H9 (cell line): ENCODE data around the gene TRAF3. TPM values are rescaled to one million over a fixed set of nuclear protein-coding genes. Genes with fewer than 3 reads are reported as not detected.
"Not testable (repeated sequence)": the region's sequence is repeated elsewhere in the genome, so short reads cannot be mapped to it uniquely, and the experiment has no call there.

ENCODE experiments used
- DNase-seq: peaks from one replicate; pipeline ENCODE4 v3.0.0-alpha.2; 2017
- H2AFZ ChIP-seq: one replicate; pipeline ENCODE4 v1.6.1; 2013; ENCODE audit warnings: mild to moderate bottlenecking, low read length, control low read depth, moderate library complexity
- H2AK5ac ChIP-seq: 2 replicates; pipeline ENCODE4 v1.6.1; 2013; ENCODE audit warnings: low read length, control low read depth, mixed read lengths; ENCODE audit not compliant: insufficient read length
- H2BK120ac ChIP-seq: one replicate; pipeline ENCODE4 v1.6.1; 2013; ENCODE audit warnings: low read depth, mild to moderate bottlenecking, low read length, control low read depth, inconsistent platforms; ENCODE audit not compliant: poor library complexity, severe bottlenecking
- H2BK12ac ChIP-seq: 2 replicates; pipeline ENCODE4 v1.6.1; 2013; ENCODE audit warnings: low read length, control low read depth, mixed read lengths, low read depth; ENCODE audit not compliant: insufficient read length
- H2BK15ac ChIP-seq: 2 replicates; pipeline ENCODE4 v1.6.1; 2013; ENCODE audit warnings: low read depth, low read length, control low read depth
- H2BK20ac ChIP-seq: one replicate; pipeline ENCODE4 v1.6.1; 2013; ENCODE audit warnings: low read depth, mild to moderate bottlenecking, low read length, control low read depth, inconsistent platforms; ENCODE audit not compliant: poor library complexity, severe bottlenecking
- H2BK5ac ChIP-seq: 2 replicates; pipeline ENCODE4 v1.6.1; 2013; ENCODE audit warnings: low read length, control low read depth, mixed read lengths; ENCODE audit not compliant: insufficient read length
- H3K14ac ChIP-seq: 2 replicates; pipeline ENCODE4 v1.6.1; 2013; ENCODE audit warnings: low read length, control low read depth; ENCODE audit not compliant: insufficient read depth
- H3K18ac ChIP-seq: 2 replicates; pipeline ENCODE4 v1.6.1; 2013; ENCODE audit warnings: low read depth, mild to moderate bottlenecking, mixed read lengths, low read length, control low read depth; ENCODE audit not compliant: insufficient read length
- H3K23ac ChIP-seq: 2 replicates; pipeline ENCODE4 v1.6.1; 2013; ENCODE audit warnings: low read length, control low read depth, mixed read lengths, low read depth; ENCODE audit not compliant: insufficient read length
- H3K23me2 ChIP-seq: 2 replicates; pipeline ENCODE4 v1.6.1; 2013; ENCODE audit warnings: low read depth, mild to moderate bottlenecking, mixed read lengths, low read length, control low read depth; ENCODE audit not compliant: insufficient read length, poor library complexity, severe bottlenecking
- H3K27ac ChIP-seq: 2 replicates; pipeline ENCODE4 v1.5.1; 2013; ENCODE audit warnings: low read length, control low read depth, mixed read lengths, low read depth; ENCODE audit not compliant: insufficient read length
- H3K27me3 ChIP-seq: 2 replicates; pipeline ENCODE4 v1.6.1; 2013; ENCODE audit warnings: low read length, control low read depth, inconsistent platforms; ENCODE audit not compliant: insufficient read depth
- H3K4ac ChIP-seq: 2 replicates; pipeline ENCODE4 v1.6.1; 2013; ENCODE audit warnings: low read depth, mild to moderate bottlenecking, control low read depth, inconsistent platforms, low read length, moderate library complexity
- H3K4me1 ChIP-seq: 2 replicates; pipeline ENCODE4 v1.6.1; 2013; ENCODE audit warnings: low read length, control low read depth, inconsistent platforms; ENCODE audit not compliant: insufficient read depth
- H3K4me2 ChIP-seq: 2 replicates; pipeline ENCODE4 v1.6.1; 2013; ENCODE audit warnings: low read length, control low read depth, mixed read lengths; ENCODE audit not compliant: insufficient read length, insufficient read depth
- H3K56ac ChIP-seq: 2 replicates; pipeline ENCODE4 v1.6.1; 2013; ENCODE audit warnings: low read depth, mild to moderate bottlenecking, mixed read lengths, low read length, control low read depth; ENCODE audit not compliant: insufficient read length
- H3K79me1 ChIP-seq: 2 replicates; pipeline ENCODE4 v1.6.1; 2013; ENCODE audit warnings: low read depth, mild to moderate bottlenecking, moderate library complexity, low read length, control low read depth, inconsistent platforms; ENCODE audit not compliant: insufficient read depth, poor library complexity, severe bottlenecking
- H3K79me2 ChIP-seq: 2 replicates; pipeline ENCODE4 v1.6.1; 2013; ENCODE audit warnings: low read length, control low read depth, inconsistent platforms; ENCODE audit not compliant: insufficient read depth
- H3K9ac ChIP-seq: 2 replicates; pipeline ENCODE4 v1.6.1; 2013; ENCODE audit warnings: low read length, control low read depth, mixed read lengths; ENCODE audit not compliant: insufficient read length; ENCODE audit errors: extremely low read depth
- H3K9me3 ChIP-seq: one replicate; pipeline ENCODE4 v1.6.1; 2013; ENCODE audit warnings: low read depth, low read length, inconsistent platforms; ENCODE audit not compliant: control insufficient read depth
- H3T11ph ChIP-seq: one replicate; pipeline ENCODE4 v1.6.1; 2013; ENCODE audit warnings: mild to moderate bottlenecking, low read length, control low read depth, inconsistent platforms
- H4K20me1 ChIP-seq: one replicate; pipeline ENCODE4 v1.6.1; 2013; ENCODE audit not compliant: control insufficient read depth, insufficient read length, insufficient read depth
- H4K5ac ChIP-seq: 2 replicates; pipeline ENCODE4 v1.6.1; 2013; ENCODE audit warnings: low read depth, mild to moderate bottlenecking, mixed read lengths, low read length, control low read depth; ENCODE audit not compliant: insufficient read length
- H4K8ac ChIP-seq: replicated peaks from 2 replicates; pipeline ENCODE4 v1.6.1; 2013; ENCODE audit warnings: low read length, control low read depth, mixed read lengths, low read depth; ENCODE audit not compliant: insufficient read length
- H4K91ac ChIP-seq: 2 replicates; pipeline ENCODE4 v1.6.1; 2013; ENCODE audit warnings: low read depth, mild to moderate bottlenecking, moderate library complexity, mixed read lengths, low read length, control low read depth; ENCODE audit not compliant: insufficient read length
- H3K27ac Mint-ChIP-seq, 3 experiments: 2 replicates in 2 of 3; 3 replicates in 1 of 3; pipeline ENCODE4 v1.8.0; 2020 to 2021; ENCODE audit warnings: mixed read lengths in 3 of 3, mild to moderate bottlenecking in 1 of 3, moderate library complexity in 1 of 3
- H3K27me3 Mint-ChIP-seq: 2 replicates; pipeline ENCODE4 v1.8.0; 2021; ENCODE audit warnings: low read depth, mild to moderate bottlenecking, moderate library complexity, mixed read lengths
- H3K36me3 Mint-ChIP-seq, 3 experiments: 2 replicates in 2 of 3; 3 replicates in 1 of 3; pipeline ENCODE4 v1.8.0; 2020 to 2021; ENCODE audit warnings: low read depth in 3 of 3, mixed read lengths in 3 of 3; ENCODE audit not compliant: insufficient read depth in 1 of 3
- H3K4me1 Mint-ChIP-seq, 2 experiments: 2 replicates each; pipeline ENCODE4 v1.8.0; 2020; ENCODE audit warnings: mixed read lengths in 2 of 2
- H3K4me3 Mint-ChIP-seq, 2 experiments: 2 replicates in 1 of 2; 3 replicates in 1 of 2; pipeline ENCODE4 v1.8.0; 2020 to 2021; ENCODE audit warnings: mild to moderate bottlenecking in 2 of 2, mixed read lengths in 2 of 2, moderate library complexity in 1 of 2
- H3K9me3 Mint-ChIP-seq, 2 experiments: 2 replicates in 1 of 2; 3 replicates in 1 of 2; pipeline ENCODE4 v1.8.0; 2020; ENCODE audit warnings: mild to moderate bottlenecking in 2 of 2, mixed read lengths in 2 of 2, moderate library complexity in 1 of 2
- WGBS: extraction: QIAGEN DNeasy Blood & Tissue Kit; methylation state at CpG from one replicate; pipeline ENCODE4 v1.1.7; 2013; ENCODE audit warnings: missing lambda C conversion rate, low lambda C conversion rate, mixed read lengths; ENCODE audit not compliant: insufficient read length; ENCODE audit errors: extremely low coverage; 5-methylcytosine and 5-hydroxymethylcytosine counted together
- total RNA-seq: library from RNA; stranded (reverse); gene quantifications from 2 replicates; pipeline ENCODE4 v1.2.1, GENCODE V29; 2021
- TF ChIP-seq, protein P1 (sequence below): fragments of 200-600 bp; sonication (generic); conservative IDR thresholded peaks from 3 replicates; pipeline ENCODE4 v1.8.0; 2021; ENCODE audit warnings: antibody characterized with exemption, mild to moderate bottlenecking

TRAF3 gene
- total RNA-seq, 1 experiment from 2014 or later = 9.6 TPM

DNA sequence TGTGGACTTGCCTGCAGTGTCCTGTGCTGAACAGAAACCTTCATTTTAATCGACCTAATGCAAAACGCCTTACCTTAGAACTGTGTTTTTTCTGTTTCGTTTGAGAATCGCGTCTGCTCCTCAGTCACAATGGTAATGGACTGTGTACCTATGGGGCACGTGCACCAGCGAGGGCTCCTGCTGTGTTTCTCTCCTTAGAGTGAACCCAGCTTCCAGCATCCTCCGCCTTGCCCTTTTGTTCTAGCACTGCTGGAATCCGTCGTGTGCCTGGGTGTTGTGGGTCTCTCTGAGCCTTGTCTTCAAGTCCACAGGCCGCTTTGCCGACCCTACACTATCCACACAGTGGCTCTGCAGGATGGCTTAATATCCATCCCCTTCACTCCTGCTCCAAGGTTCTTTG lies 148.9 kb downstream of the TRAF3 start:
- no peak overlapping the region for H3K4me2 ChIP-seq
- no peak overlapping the region for H3K18ac ChIP-seq
- no peaks in the 10 kb centered on the region for H4K20me1 ChIP-seq
- H3K56ac ChIP-seq = no peak overlapping the region
- H2AK5ac ChIP-seq = no peak overlapping the region
- no peak overlapping the region for H2BK20ac ChIP-seq
- no peak overlapping the region for H3K4ac ChIP-seq
- no peak overlapping the region for H4K5ac ChIP-seq
- no peaks in the 10 kb centered on the region for H3K79me2 ChIP-seq
- H4K91ac ChIP-seq = no peak overlapping the region
- H3K27ac ChIP-seq = no peak overlapping the region
- H3K23me2 ChIP-seq = peaks cover 25% of the 10 kb centered on the region
- no peaks in the 10 kb centered on the region for H3K4me1 ChIP-seq
- no peak overlapping the region for H2AFZ ChIP-seq
- no peak overlapping the region for H2BK120ac ChIP-seq
- no peaks in the 10 kb centered on the region for H3K79me1 ChIP-seq
- H3K14ac ChIP-seq = no peak overlapping the region
- no peak overlapping the region for H2BK12ac ChIP-seq
- H3T11ph ChIP-seq = no peak overlapping the region
- no peak overlapping the region for H3K23ac ChIP-seq
- peaks cover 48% of the 10 kb centered on the region for H3K27me3 Mint-ChIP-seq
- H3K9me3 ChIP-seq = no peaks in the 10 kb centered on the region
- no peak overlapping the region for H2BK15ac ChIP-seq
- peaks cover 15 to 19% of the 10 kb centered on the region in 2 experiments for H3K4me1 Mint-ChIP-seq
- H3K36me3 Mint-ChIP-seq = no peaks in the 10 kb centered on the region
- TF ChIP-seq, protein P1, sequence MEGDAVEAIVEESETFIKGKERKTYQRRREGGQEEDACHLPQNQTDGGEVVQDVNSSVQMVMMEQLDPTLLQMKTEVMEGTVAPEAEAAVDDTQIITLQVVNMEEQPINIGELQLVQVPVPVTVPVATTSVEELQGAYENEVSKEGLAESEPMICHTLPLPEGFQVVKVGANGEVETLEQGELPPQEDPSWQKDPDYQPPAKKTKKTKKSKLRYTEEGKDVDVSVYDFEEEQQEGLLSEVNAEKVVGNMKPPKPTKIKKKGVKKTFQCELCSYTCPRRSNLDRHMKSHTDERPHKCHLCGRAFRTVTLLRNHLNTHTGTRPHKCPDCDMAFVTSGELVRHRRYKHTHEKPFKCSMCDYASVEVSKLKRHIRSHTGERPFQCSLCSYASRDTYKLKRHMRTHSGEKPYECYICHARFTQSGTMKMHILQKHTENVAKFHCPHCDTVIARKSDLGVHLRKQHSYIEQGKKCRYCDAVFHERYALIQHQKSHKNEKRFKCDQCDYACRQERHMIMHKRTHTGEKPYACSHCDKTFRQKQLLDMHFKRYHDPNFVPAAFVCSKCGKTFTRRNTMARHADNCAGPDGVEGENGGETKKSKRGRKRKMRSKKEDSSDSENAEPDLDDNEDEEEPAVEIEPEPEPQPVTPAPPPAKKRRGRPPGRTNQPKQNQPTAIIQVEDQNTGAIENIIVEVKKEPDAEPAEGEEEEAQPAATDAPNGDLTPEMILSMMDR = no peak
- H4K8ac ChIP-seq = no peak overlapping the region
- H3K27ac Mint-ChIP-seq = 0 out of 7 replicates have a peak overlapping the region, but pooled peaks of 1 of the 3 experiments have one; percentile 53
- no peak overlapping the region for H2BK5ac ChIP-seq
- no CpG with 5 or more reads among the region's 12 CpGs for WGBS
- no peaks in the 10 kb centered on the region; a peak in 1 of 5 replicates for H3K9me3 Mint-ChIP-seq
- no peak for DNase-seq
- no peak overlapping the region for H3K9ac ChIP-seq
- H3K4me3 Mint-ChIP-seq = peak overlapping the region in 1 of 2 experiments; percentile 30; a peak in 2 of 5 replicates
- H3K27me3 ChIP-seq = peaks cover 36% of the 10 kb centered on the region

DNA sequence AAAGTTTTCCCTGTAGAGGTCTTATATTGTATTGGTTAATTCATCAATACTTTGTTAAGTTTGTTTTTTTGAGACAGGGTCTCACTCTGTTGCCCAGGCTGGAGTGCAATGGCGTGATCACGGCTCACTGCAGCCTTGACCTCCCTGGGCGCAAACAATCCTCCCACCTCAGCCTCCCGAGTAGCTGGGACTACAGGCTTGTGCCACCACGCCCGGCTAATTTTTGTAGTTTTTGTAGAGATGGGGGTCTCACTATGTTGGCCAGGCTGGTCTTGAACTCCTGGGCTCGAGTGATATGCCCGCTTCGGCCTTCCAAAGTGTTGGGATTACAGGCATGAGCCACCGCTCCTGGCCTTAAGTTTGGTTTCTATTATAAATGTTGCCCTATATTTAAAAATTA lies 149.6 kb downstream of the TRAF3 start:
- Histone ChIP-seq H3K27me3 (peaks cover 35% of the 10 kb centered on the region), H3K23me2 (peaks cover 25% of the 10 kb centered on the region)
- H4K5ac ChIP-seq, H4K8ac ChIP-seq, H3K9ac ChIP-seq, H3K9me3 ChIP-seq, H3K4ac ChIP-seq, H3K56ac ChIP-seq, H2BK12ac ChIP-seq, H3K14ac ChIP-seq, H3K4me1 ChIP-seq, H3K4me3 Mint-ChIP-seq, H3K36me3 Mint-ChIP-seq, H3K9me3 Mint-ChIP-seq, H2BK120ac ChIP-seq, H3K18ac ChIP-seq, H2BK20ac ChIP-seq, H3K27ac Mint-ChIP-seq, H4K91ac ChIP-seq, H2AFZ ChIP-seq, H3K4me2 ChIP-seq, H3K27ac ChIP-seq, H3K79me1 ChIP-seq, H2BK5ac ChIP-seq, DNase-seq, H4K20me1 ChIP-seq, H2AK5ac ChIP-seq, H2BK15ac ChIP-seq, H3K79me2 ChIP-seq, H3T11ph ChIP-seq, H3K23ac ChIP-seq: not testable (repeated sequence)
- WGBS = no CpG with 5 or more reads among the region's 10 CpGs
- peaks cover 15 to 19% of the 10 kb centered on the region in 2 experiments for H3K4me1 Mint-ChIP-seq
- H3K27me3 Mint-ChIP-seq = peaks cover 51% of the 10 kb centered on the region
